Mesodermal cell (in vitro differentiated cells): ENCODE data around the gene PAX5.

Source experiments
- H3K27ac ChIP-seq: 2 replicates; pipeline ENCODE4 v1.7.0; 2013; ENCODE audit warnings: mild to moderate bottlenecking, low read depth, low read length, moderate library complexity; ENCODE audit not compliant: severe bottlenecking
- H3K36me3 ChIP-seq: 2 replicates; pipeline ENCODE4 v1.7.1; 2013; ENCODE audit warnings: mild to moderate bottlenecking, low read length, moderate library complexity; ENCODE audit not compliant: control insufficient read depth, insufficient read depth
- H3K4me1 ChIP-seq: one replicate; pipeline ENCODE4 v1.7.1; 2013; ENCODE audit warnings: mild to moderate bottlenecking, low read length; ENCODE audit not compliant: insufficient read depth, control insufficient read depth, poor library complexity, severe bottlenecking
- H3K4me3 ChIP-seq: 2 replicates; pipeline ENCODE4 v1.7.0; 2013; ENCODE audit warnings: low read length, control low read depth, mild to moderate bottlenecking; ENCODE audit not compliant: insufficient read depth, poor library complexity, severe bottlenecking; ENCODE audit errors: extremely low read depth
- H3K9me3 ChIP-seq: 2 replicates; pipeline ENCODE4 v1.7.1; 2013; ENCODE audit warnings: mild to moderate bottlenecking, low read length, moderate library complexity; ENCODE audit not compliant: control insufficient read depth
- WGBS, 2 experiments: methylation state at CpG; one replicate each; pipeline ENCODE4 v1.1.5; 2013; ENCODE audit warnings: missing lambda C conversion rate in 2 of 2; ENCODE audit not compliant: insufficient coverage in 2 of 2; 5-methylcytosine and 5-hydroxymethylcytosine counted together

PAX5 gene

GRCh38 chr9:36843964-36844363 is 190.1 kb downstream of the PAX5 start:
- no peak overlapping the region for H3K27ac ChIP-seq
- no peaks in the 10 kb centered on the region for H3K36me3 ChIP-seq
- WGBS, 2 experiments, result 86 to 100% methylated on average over 1 of the region's 1 CpG
- no peaks in the 10 kb centered on the region for H3K4me1 ChIP-seq
- H3K4me3 ChIP-seq, result no peak overlapping the region
- no peaks in the 10 kb centered on the region for H3K9me3 ChIP-seq

GRCh38 chr9:36842560-36843530 is 191.2 kb downstream of the PAX5 start:
- Histone ChIP-seq H3K4me3 (no peak overlapping the region), H3K4me1 (no peaks in the 10 kb centered on the region), H3K27ac (no peak overlapping the region), H3K36me3 (no peaks in the 10 kb centered on the region), H3K9me3 (no peaks in the 10 kb centered on the region)
- WGBS, 2 experiments, result 83 to 88% methylated on average over 16 to 25 of the region's 28 CpGs

- H3K27ac ChIP-seq, result no peak overlapping the region
- no peak overlapping the region for H3K4me3 ChIP-seq
- no peaks in the 10 kb centered on the region for H3K36me3 ChIP-seq
- H3K4me1 ChIP-seq, result no peaks in the 10 kb centered on the region
- WGBS, 2 experiments, result 100% methylated on average over 2 of the region's 2 CpGs
- H3K9me3 ChIP-seq, result no peaks in the 10 kb centered on the region
Observed at GRCh38 chr9:36840898-36841536, 193.1 kb downstream of the PAX5 start.

GRCh38 chr9:36839131-36839885 is 194.8 kb downstream of the PAX5 start:
- Histone ChIP-seq H3K4me1 (no peaks in the 10 kb centered on the region), H3K36me3 (no peaks in the 10 kb centered on the region), H3K9me3 (no peaks in the 10 kb centered on the region), H3K27ac (no peak overlapping the region), H3K4me3 (no peak overlapping the region)
- 85 to 94% methylated on average over 9 to 15 of the region's 15 CpGs for WGBS, 2 experiments

GRCh38 chr9:36837431-36838405 is 196.3 kb downstream of the PAX5 start:
- Histone ChIP-seq H3K4me3 (no peak overlapping the region), H3K9me3 (no peaks in the 10 kb centered on the region), H3K4me1 (no peaks in the 10 kb centered on the region), H3K36me3 (no peaks in the 10 kb centered on the region), H3K27ac (no peak overlapping the region)
- WGBS, 2 experiments, result 86 to 90% methylated on average over 16 of the region's 17 CpGs

GRCh38 chr9:36836486-36836885 is 197.6 kb downstream of the PAX5 start:
- no peak overlapping the region for H3K27ac ChIP-seq
- H3K9me3 ChIP-seq, result no peaks in the 10 kb centered on the region
- no peak overlapping the region for H3K4me3 ChIP-seq
- H3K4me1 ChIP-seq, result no peaks in the 10 kb centered on the region
- 95 to 98% methylated on average over 4 to 6 of the region's 7 CpGs for WGBS, 2 experiments
- H3K36me3 ChIP-seq, result no peaks in the 10 kb centered on the region

GRCh38 chr9:36835271-36835996 is 198.6 kb downstream of the PAX5 start:
- no peaks in the 10 kb centered on the region for H3K4me1 ChIP-seq
- H3K27ac ChIP-seq, result no peak overlapping the region
- H3K4me3 ChIP-seq, result no peak overlapping the region
- WGBS, 2 experiments, result 87 to 91% methylated on average over 13 of the region's 18 CpGs
- no peaks in the 10 kb centered on the region for H3K36me3 ChIP-seq
- no peaks in the 10 kb centered on the region for H3K9me3 ChIP-seq

- no peaks in the 10 kb centered on the region for H3K9me3 ChIP-seq
- H3K36me3 ChIP-seq, result no peaks in the 10 kb centered on the region
- no peaks in the 10 kb centered on the region for H3K4me1 ChIP-seq
- WGBS, 2 experiments, result 92 to 100% methylated on average over 1 to 4 of the region's 9 CpGs
- no peak overlapping the region for H3K4me3 ChIP-seq
- H3K27ac ChIP-seq, result no peak overlapping the region
Observed at GRCh38 chr9:36834736-36835135, 199.3 kb downstream of the PAX5 start.

- no peak overlapping the region for H3K27ac ChIP-seq
- no peaks in the 10 kb centered on the region for H3K9me3 ChIP-seq
- no peak overlapping the region for H3K4me3 ChIP-seq
- no peaks in the 10 kb centered on the region for H3K4me1 ChIP-seq
- 69 to 77% methylated on average over 5 to 6 of the region's 6 CpGs for WGBS, 2 experiments
- H3K36me3 ChIP-seq, result no peaks in the 10 kb centered on the region
Observed at GRCh38 chr9:36833954-36834353, 200.1 kb downstream of the PAX5 start.
